Activated CD4-positive, CD25-positive, alpha-beta regulatory T cell treated with anti-CD3 and anti-CD28 coated beads, Interleukin-2, amount 50 U/mL, for 24 hours (primary cell): Measurements from ENCODE around the gene TRIM66.
A peak's percentile ranks its signal among the peaks of the same experiment; 100 is the strongest.

Experiments
- ATAC-seq, 2 donors: fragments of 150-1000 bp; cut with Tn5 transposase; one replicate each; pipeline ENCODE4 v1.10.0; 2021; ENCODE audit warnings: mild to moderate bottlenecking in 1 of 2, moderate library complexity in 1 of 2

The TRIM66 gene

DNA sequence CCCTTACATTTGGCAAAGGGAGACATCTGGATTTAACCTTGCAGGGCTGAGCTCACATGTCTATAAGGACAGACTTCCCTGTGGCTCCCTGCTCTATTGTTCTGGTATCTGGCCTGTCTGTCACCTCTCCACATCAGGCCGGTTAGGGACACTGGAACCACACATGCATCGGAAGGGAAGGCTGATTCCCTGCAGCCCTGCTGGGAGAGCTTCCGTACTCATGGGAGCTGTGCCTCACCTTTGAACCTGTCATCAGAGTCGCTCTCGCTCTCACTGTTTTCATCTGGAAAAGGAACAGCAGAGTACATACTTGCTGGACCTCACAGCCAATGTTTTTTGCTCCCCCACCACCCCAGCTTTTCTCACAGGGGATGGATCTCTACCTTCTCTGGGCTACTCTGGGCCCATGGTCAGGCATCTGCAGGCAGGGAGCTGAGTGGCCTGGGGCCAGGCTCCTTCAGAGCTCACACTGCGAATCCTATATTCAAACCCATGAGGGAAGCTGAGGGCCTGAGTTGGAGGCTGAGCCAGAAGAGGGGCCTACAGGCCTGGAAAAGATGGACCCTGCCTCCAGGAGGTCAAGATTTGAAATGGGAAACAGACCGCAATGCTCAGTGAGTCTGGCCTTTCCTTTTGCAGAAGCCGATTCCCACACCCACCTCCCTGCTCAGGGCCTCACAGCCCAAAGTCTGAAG, 31.4 kb upstream of the TRIM66 start:
- no peak for ATAC-seq

DNA sequence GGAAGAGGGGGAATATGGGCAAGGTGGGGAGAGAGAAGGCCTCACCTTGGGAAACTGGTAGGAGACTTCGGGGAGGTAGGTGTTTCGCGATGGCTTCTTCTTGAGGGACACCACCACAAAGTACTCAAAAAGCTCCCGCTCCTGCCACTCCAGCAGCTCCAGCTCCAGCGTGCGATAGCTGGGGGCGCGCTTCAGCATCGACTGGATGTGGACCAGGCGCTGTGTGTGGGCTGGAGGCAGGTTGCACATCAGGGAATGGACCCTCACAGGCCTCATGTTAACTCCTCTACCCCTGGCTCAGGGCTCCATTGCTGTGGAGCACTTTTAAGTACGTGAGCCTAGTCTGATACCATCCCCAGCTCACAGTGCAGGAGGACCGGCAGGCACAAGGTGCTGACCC, 30.0 kb upstream of the TRIM66 start:
- ATAC-seq = no peak

DNA sequence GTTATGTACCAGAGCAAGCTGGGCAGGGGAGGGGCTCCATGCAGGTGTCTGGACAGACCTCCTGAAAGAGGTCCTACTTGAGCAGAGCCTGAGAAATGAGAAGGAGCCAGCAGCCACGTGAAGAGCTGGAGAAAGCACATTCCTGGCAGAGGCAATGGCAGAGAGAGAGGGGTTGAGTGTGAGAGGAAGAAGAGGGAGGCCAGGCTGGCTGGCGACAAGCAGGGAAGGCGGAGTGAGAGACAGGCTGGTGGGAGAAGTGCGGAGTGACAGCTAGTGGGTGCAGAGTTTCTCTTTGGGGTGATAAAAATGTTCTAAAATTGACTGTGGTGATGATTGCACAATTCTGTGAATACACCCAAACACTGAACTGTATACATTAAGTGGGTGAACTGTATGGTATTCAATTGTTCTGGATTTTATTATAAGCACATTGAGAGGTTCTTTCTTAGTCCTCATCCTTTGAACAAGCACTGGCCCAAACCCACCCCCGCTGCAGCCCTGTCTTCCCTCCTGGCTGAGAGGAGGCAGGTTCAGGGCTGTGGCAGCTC, 29.5 kb upstream of the TRIM66 start:
- no peak for ATAC-seq

DNA sequence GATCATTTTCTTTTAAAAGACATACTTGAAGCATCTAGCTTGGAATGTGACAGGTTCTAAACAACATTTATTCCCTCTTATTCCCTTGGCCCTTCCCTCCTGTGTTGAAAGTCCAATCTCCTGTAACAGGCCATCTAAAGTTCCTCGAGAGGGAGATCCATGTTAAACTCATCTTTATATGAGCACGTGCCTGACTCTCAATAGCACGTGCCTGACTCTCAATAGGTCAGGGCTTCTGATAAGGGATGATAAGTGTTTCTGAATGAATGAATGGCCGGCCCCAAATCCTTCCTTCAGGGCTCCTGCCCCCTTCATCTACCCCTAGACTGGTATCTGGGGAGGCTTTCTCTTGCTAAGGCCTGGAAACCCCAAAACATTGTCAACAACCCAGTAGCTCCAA, 27.3 kb upstream of the TRIM66 start:
- no peak for ATAC-seq

DNA sequence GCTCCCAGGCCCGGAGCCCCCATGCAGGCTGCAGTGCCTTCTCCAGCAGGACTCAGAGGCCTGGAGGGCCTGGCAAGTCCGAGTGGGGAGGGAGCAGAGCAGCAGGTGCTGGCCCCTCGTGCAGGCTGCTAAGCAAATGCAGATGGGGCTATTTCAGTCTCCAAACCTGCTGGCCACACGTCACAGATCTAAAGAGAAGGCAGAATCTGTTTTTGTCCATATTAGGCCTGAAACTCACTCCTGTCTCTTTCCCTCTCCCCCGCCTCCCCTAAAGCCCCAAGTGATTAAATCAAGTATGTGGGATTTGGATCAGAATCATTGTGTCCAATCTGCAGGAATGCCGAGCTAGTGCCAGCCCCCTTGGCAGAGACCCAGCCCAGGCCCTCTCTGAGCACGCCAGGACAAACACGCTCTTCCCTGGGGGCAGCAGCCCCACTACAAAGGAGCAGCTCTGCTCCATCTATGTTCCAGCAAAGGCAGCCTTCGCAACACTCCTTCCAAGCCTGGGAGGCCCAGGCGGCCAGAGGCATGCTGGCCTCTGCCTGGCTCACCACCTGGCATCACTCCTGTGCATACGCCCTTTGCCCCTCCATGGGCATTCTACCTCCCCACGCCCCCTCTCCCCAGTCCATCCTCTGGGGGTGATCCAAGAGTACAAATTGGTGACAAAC, 26.7 kb upstream of the TRIM66 start:
- no peak for ATAC-seq

DNA sequence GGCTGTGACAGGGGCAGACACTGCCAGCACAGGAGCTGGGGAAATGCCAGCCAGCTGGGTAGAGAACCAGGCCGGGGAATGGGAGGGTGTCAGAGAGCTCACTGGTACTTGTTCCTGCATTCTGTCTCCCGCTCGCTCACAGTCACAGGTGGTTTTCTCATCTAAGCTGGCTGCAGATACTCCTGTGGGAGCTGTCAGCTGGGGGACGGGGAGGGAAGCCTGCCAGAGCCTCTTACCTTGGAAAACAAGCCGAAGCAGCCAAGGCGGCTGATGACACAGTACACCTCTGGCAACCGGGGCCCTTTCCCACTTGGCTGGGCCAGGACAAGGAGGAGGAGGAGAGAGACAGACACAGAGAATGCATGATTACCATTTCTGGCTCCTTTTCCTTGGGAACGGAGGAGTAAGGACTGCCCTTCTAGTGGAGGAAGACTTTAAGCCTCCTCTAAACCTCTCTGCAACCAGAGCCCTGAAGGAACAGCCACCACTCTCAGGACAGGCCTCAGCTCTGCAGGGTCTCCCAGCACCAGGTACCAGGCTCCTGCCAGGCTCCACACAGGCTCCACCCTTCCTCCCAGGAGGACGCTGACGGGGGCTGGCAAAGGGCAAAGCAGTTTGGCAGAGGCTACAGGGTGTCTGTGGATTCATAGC, 25.2 kb upstream of the TRIM66 start:
- ATAC-seq = no peak

DNA sequence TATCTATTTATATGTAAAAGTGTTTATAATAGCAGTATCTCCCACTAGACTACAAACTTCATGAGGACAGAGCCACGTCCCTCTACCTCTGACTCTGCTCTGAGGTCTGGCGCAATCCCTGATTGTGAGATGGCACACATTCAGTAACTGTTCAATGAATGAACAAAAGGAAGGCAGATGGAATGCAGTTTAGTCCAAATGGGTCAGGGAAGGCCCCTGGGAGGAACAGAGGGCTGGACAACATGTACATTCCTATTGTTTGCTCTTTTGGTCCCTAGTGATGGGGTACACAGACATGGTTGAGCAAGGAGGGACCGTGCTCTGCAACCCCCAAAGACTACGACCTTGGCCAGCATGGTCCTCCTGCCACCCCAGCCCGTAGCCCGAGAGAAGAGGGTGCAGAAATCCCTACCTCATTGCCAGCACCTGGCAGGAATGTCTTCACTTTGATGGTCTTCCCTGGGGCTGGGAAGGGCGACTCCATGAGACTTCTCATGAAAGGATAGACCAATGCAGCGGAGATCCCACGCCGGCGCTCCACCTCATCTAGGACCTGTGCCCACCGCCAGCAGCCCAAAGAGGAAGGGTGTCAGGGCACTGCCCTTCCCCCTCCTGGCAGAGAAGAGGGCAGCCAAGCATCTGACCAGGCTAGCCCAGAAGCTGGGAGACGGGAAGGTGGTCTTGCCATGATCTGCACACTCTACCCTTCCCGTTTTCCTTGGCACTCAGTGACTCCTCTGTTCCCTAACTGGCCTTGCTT, 24.4 kb upstream of the TRIM66 start:
- ATAC-seq = no peak

DNA sequence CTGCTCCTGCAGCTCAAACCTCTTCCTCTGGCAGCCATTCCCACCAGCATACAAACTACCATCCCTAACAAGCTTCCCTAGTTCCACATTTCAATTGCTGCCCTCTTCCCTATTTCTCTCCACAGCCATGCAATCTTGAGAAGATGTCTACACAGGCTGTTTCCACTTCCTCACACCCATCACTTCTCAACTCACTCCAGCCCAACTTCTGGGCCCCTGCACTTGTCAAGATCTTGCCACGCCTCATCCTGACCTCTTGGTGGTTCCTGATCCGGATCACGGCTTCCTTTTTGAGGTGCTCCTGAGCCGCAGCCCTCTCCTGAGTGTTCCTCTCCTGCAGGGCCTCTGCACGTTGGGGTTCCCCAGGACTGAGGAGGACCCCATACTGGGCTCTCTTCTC, 22.7 kb upstream of the TRIM66 start:
- no peak for ATAC-seq

DNA sequence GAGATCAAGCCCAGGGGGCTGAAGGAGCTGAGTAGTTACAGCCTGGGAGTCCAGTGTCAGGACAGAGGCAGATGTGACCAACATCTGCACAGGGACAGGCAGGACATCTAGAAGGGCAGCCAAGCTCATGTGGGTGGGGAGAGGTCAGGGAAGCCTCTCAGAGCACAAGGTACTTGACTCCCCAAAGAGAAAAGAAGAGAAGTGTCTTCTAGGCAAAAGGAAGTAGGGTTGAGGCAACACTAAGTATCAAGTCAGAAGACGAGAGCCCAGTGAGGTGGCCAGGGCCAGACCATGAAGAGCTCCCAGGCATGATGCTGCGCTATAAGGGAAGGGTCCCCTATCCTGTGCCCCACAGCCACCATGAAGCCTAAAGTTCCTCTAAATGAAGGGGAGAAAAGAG, 21.7 kb upstream of the TRIM66 start:
- no peak for ATAC-seq

DNA sequence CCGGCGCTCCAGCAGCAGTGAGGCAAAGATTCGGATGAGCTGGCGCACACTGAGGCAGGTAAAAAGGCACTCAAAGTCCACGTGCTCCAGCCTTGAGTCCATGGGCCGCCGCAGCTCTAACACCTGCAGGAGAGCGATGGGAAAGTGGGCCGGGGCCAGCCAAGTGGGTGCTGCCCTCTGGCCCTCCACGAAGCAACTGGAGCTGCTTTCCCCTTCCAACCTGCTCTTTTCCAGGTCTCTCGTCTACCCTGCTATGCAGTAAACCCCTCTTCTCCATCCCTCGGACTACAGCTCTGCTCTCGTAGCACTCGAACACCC, 20.1 kb upstream of the TRIM66 start:
- no peak for ATAC-seq

DNA sequence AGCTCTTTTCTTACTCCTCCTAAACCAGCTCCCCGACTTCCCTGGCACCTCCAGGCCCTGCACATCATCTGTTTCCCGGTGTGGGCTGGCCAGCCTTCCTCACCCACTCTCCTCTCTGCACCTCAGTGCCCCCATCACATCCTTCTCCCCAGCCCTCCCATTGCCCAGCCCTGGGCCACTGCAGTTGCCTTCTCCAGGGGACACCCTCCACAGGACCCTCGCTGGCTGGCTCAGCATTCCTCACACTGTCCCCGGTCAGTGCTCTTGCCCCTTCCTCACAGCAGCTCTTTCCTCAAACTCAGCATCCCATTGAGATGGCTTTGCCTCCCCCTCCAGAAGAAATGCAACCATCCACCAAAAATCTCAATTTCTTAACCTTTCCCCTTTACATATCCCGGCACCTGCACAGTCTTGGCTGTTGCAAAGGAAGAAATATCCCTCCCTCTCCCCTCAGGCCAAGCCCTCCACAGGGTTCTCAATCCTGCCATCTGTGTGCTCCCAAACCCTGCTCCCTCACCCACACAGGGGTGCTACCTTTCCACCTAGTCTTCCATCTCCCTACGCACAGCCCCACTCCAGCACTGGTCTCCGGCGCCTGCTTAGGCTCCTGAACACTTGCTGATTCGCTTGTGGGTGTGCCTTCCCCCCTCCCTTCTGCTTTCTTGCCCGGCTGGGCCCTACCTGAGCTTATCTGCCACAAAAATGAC, 19.6 kb upstream of the TRIM66 start:
- ATAC-seq = no peak

DNA sequence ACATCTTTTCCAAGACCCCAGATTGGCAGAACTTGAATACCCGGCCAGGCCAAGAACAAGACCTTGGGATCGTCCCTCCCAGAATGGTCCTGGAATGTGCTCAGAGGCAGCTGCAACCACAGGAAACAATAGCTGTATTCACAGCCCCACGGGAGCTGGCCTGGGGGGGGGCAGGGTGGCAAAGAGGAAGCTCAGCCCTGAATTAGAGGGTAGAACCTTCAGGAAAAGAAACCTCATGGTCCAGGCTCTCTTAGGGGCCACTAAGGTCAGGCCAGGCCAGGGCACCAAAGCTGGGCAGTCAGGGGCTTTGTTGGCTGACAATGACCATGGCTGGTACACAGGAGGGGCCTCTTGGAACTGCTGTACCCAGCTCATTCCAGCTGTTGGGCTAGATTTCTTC, 17.4 kb upstream of the TRIM66 start:
- ATAC-seq = no peak

DNA sequence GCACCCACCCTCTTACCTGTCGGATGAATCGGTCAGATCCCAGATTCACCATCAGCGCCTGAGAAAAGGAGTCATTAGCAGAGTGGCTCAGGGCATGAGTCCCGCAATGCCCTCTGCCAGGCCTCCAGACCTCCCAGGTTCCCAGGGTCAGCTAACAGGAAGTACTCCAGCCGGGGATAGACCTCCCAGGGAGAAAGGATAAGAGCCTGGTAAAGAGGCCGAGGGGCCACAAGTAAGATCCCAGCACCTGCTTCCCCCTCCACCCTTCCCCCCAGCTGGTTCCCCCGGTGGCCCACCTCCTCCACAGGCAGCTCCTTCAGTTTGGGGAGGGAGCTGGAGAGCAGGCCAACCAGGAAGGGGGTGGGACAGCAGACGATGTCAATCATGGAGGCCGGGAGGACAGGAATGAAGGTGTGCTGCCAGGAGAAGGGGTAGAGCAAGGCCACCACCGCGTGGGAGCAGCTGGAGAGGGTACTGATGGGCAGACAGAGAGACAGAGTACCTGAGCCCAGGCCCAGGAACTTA, 16.5 kb upstream of the TRIM66 start:
- no peak for ATAC-seq

DNA sequence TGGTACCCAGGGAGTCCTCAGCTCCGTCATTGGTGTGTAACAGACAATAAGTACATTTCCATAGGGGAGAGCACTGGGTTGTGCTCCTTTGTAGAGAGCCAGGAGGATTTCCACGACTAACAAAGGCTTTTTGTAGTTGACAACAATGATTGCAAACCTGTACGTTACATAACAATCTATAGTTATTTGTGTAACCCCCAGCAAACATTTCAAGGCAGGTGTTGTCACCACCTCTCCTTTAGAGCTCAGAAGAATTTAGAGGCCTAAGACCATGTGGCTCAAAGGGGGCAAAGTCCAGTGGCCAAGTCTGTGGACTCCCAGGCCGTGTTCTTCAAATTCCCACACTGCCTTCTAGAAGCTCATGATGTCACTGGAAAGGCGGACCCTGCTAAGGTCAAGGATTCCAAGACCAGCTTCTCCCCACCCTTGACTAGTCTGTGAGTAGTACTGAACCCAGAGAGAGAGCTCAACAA, 15.9 kb upstream of the TRIM66 start:
- no peak for ATAC-seq

DNA sequence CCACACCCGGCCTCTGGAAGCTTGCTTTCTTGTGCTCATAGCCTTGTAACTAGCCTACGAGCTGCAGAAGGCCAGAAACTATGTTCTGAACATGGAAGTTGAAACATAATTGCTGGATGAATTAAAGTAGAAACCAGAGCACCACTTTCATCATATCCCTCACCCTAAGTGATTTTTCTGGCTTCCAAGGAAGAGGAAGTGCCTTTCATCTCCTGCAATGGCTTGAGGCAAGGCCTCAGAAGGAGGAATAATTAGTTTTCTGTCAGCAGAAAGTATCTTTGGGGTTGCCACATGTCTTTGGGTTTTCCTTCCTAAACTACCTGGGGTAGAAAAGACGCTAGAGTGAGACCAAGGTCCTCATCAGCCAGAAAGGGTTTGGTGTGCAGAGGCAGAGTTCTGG, 14.6 kb upstream of the TRIM66 start:
- no peak for ATAC-seq

DNA sequence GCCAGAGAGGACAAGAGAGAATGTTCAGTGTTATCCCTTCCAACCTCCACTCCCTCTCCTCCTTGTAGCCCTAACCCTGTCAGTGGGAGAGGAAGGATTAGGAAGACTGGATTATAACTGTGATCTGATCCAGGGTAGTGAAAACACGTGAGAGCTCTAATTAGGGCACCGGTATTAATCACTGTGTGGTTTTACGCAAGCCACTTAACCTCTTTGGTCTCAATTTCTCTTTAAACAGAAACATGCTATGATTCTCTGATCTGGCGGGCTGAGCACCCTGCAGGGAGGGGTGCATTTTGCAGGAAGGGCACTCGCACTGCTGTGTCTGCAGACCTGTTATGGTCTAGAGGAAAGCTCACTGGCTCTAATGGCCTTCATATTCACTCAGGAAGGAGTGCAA, 11.7 kb upstream of the TRIM66 start:
- peak in 1 of 2 donors; percentile 28 for ATAC-seq

DNA sequence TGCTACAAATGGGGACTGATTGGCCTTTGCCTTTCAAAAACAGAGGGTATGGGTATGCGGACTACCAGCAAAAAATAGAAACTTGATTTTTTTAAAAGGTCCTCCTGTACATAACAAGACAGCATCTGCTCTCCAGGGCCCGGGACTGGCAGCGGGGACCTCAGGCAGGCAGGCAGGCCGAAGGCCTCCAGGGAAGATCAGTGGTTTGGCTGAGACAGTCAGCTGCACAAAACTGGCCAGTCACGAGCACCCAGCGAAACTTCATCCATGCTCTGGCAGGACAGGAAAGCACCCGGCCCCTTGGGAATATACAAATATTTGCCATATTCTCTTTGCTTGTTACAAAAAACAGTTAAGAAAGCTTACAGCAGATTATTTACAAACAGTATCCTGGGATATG, 11.1 kb upstream of the TRIM66 start:
- no peak for ATAC-seq

DNA sequence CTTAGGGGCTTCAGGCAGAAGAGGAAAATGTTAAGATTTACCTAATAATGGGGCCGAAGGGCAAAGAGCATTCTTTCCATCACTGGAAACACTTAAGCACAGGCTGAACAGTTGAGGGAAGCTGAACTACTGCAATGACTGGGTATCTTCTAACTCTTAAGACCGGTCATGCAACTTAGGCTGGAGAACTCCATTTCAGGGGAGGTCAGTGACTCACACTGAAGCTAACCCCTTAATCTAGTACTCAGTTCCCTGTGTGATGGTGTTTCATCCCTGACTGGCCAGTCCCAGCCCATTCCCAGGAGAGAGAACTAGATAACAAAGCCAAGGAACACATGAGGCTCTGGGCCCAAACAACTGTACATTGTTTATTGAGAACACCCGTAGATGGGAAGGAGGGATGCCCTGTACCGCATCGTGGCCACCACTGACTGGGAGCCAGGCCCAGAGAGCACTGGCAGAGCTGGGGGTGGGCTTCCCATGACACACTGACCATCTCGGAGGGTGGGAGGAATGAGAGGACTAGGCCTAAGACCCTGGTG, 10.6 kb upstream of the TRIM66 start:
- ATAC-seq = no peak

DNA sequence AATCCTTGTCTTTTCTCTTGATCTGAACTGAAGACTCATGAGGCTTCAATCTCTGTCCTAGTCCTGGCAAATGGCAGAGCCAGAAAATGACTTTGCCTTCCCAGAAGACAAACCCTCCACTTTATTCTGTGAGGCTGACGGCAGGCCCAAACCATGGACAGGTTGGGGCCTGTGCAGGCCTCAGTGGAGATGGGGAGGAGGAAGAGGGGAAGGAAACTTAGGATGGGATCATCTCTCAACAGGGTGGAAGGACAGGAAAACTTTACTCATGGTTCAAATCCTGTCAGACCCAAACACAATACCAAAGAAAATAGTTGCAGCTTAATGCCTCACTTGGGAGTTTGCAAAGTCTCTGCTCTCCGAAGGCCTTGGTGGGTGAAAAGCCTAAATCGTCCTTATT, 10.0 kb upstream of the TRIM66 start:
- ATAC-seq = no peak

DNA sequence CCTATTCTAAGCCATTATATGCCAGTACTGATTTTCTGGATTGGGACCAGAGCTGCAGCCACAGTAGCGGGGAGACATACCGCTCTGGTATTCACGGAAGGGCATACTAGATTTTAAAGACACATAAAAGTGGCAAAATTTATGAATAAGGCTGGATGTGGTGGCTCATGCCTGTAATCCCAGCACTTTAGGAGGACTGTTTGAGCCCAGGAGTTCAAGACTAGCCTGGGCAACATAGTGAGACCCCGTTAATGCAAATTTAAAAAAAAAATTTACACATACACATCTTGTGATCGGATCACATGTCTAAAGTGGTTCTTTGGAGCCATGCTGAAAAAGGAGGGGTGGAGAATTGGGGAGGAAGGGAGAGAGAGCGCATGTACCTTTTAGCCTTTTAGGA, 9.1 kb upstream of the TRIM66 start:
- no peak for ATAC-seq

DNA sequence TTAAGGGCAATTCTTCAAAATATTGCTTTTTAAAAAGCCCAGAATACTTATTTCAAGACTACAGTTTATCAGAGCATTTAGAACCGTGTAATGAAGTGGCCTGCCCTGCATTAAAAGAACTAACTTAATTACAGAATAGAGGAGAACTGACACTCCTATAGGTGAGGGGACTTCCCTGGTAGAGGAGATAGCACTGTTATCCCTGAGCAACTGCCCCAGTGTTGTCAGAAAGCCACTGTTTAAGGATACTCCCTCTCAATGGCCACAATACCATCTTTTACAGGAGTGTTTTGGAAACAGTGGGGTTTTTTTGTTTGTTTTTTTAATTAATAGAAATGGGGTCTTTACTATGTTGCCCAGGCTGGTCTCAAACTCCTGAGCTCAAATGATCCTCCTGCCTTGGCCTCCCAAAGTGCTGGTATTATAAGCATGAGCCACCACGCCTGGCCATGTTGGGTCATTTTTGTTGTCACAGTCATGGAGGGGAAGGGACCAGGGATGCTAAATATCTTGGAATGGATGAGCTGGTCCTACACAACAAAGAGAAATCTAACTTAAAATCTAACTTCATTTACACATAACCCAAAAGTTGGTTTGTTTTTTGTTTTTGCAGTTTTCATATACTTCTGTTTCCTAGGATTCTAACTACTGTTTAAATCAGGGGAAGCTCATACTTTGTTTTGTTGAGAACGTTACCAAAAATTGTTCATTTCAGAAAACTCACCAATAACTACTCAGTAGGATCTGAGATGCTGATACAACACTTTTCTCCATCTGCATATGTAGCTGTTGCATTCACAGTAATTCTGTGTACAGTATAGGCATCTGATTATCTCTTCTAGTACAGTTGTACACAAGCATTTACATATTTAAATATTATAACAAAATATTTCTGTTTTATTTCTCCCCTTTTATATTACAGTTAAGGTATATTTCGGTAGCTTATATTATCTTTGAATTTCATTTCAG, 8.2 kb upstream of the TRIM66 start:
- ATAC-seq = no peak
